Uterus (tissue), 4 donors: ENCODE measurements around the gene LRRC3. TPM values are rescaled to one million over a fixed set of nuclear protein-coding genes. Genes with fewer than 3 reads are reported as not detected.

Experiments used
- DNase-seq, 2 donors: peaks; one replicate each; pipeline ENCODE4 v3.0.0-alpha.2; 2019 to 2020
- H3K27ac ChIP-seq, 2 donors: fragments of 200-600 bp; sonication (generic); 1 replicate in 1 of 2; 2 replicates in 1 of 2; pipeline ENCODE4 v1.5.1; 2016 to 2018
- H3K27me3 ChIP-seq, 2 donors: fragments of 200-600 bp; sonication (generic); one replicate each; pipeline ENCODE4 v1.5.1; 2018 to 2019; ENCODE audit warnings: control low read depth in 1 of 2
- H3K36me3 ChIP-seq, 2 donors: fragments of 200-600 bp; sonication (generic); one replicate each; pipeline ENCODE4 v1.5.1; 2019; ENCODE audit warnings: control low read depth in 1 of 2
- H3K4me1 ChIP-seq, 2 donors: fragments of 200-600 bp; sonication (generic); one replicate each; pipeline ENCODE4 v1.5.1; 2018 to 2019; ENCODE audit warnings: control low read depth in 1 of 2
- H3K4me3 ChIP-seq, 2 donors: fragments of 200-600 bp; sonication (generic); 1 replicate in 1 of 2; 2 replicates in 1 of 2; pipeline ENCODE4 v1.5.1; 2018 to 2019; ENCODE audit warnings: mild to moderate bottlenecking in 1 of 2
- H3K9me3 ChIP-seq, 2 donors: fragments of 200-600 bp; sonication (generic); one replicate each; pipeline ENCODE4 v1.5.1; 2019; ENCODE audit warnings: control low read depth in 1 of 2
- CTCF ChIP-seq, 4 experiments: fragments of 200-600 bp in 2 of 4; fragments of 450-650 bp in 2 of 4; sonication (generic) in 2 of 4; IDR thresholded peaks; one replicate each; pipeline ENCODE4 v1.5.1; 2016 to 2019; ENCODE audit warnings: antibody characterized with exemption in 4 of 4, mild to moderate bottlenecking in 2 of 4, moderate library complexity in 1 of 4
- POLR2A ChIP-seq, 2 donors: fragments of 450-650 bp; IDR thresholded peaks; one replicate each; pipeline ENCODE4 v1.6.1; 2016; ENCODE audit warnings: antibody characterized with exemption in 2 of 2, mild to moderate bottlenecking in 1 of 2, moderate library complexity in 1 of 2
- intact Hi-C: fragments of 100-400 bp; cut with DNase I; formaldehyde crosslinking; loops from one replicate; pipeline ENCODE4 v1.15.1; 2023; ENCODE audit warnings: low total_unique reads
- total RNA-seq, 4 donors: library from RNA; depleted of rRNA in 3 of 4; stranded (reverse); fragments of >200 nt in 3 of 4; gene quantifications; one replicate each; pipeline versions ENCODE4 v1.1.0 to v1.2.4, GENCODE V29; 2014 to 2023
- donor health status: DM: yes; HTN: yes; CAD: no.

The LRRC3 gene
- total RNA-seq, 4 donors from 2014 or later: under 0.01 to 2.3 (median 2.3) TPM; not detected in 1

- Histone ChIP-seq H3K4me3 (peak overlapping the region in 1 of 2 donors; percentile 21), H3K9me3 (no peaks in the 10 kb centered on the region)
- intact Hi-C loops: no loop called here
Observed at GRCh38 chr21:44485796-44486195, 30.5 kb downstream of the LRRC3 start.

GRCh38 chr21:44486302-44486701 lies 31.0 kb downstream of the LRRC3 start:
- intact Hi-C loops: no loop called here
- DNase-seq: no peak
- no peak for TF ChIP-seq CTCF (IDR thresholded peaks at IDR 0.05)
- no peak for TF ChIP-seq POLR2A (IDR thresholded peaks at IDR 0.05)

More at GRCh38 chr21:44485796-44486195, 30.5 kb downstream of the LRRC3 start:
- no peaks in the 10 kb centered on the region for H3K36me3 ChIP-seq
- H3K4me1 ChIP-seq: no peaks in the 10 kb centered on the region
- DNase-seq: no peak
- no peaks in the 10 kb centered on the region for H3K27me3 ChIP-seq
- H3K27ac ChIP-seq: no peak overlapping the region
- TF ChIP-seq POLR2A (IDR thresholded peaks at IDR 0.05) (no peak), CTCF (IDR thresholded peaks at IDR 0.05) (no peak)

GRCh38 chr21:44487831-44488230 lies 32.5 kb downstream of the LRRC3 start:
- Histone ChIP-seq H3K27ac (no peak overlapping the region), H3K4me1 (no peaks in the 10 kb centered on the region), H3K9me3 (no peaks in the 10 kb centered on the region), H3K4me3 (no peak overlapping the region), H3K36me3 (no peaks in the 10 kb centered on the region), H3K27me3 (no peaks in the 10 kb centered on the region)
- DNase-seq: no peak
- intact Hi-C loops: no loop called here
- no peak for TF ChIP-seq POLR2A (IDR thresholded peaks at IDR 0.05)
- TF ChIP-seq CTCF (IDR thresholded peaks at IDR 0.05): no peak

More at GRCh38 chr21:44486302-44486701, 31.0 kb downstream of the LRRC3 start:
- H3K4me1 ChIP-seq: no peaks in the 10 kb centered on the region
- H3K36me3 ChIP-seq: no peaks in the 10 kb centered on the region
- no peaks in the 10 kb centered on the region for H3K9me3 ChIP-seq
- H3K27me3 ChIP-seq: no peaks in the 10 kb centered on the region
- H3K4me3 ChIP-seq: no peak overlapping the region
- no peak overlapping the region for H3K27ac ChIP-seq

GRCh38 chr21:44489962-44490361 lies 34.7 kb downstream of the LRRC3 start:
- H3K4me1 ChIP-seq: no peaks in the 10 kb centered on the region
- intact Hi-C loops: no loop called here

GRCh38 chr21:44490405-44490804 lies 35.1 kb downstream of the LRRC3 start:
- H3K27me3 ChIP-seq: no peaks in the 10 kb centered on the region
- DNase-seq: no peak
- H3K4me3 ChIP-seq: no peak overlapping the region
- TF ChIP-seq CTCF (IDR thresholded peaks at IDR 0.05): no peak
- no peak for TF ChIP-seq POLR2A (IDR thresholded peaks at IDR 0.05)
- no peaks in the 10 kb centered on the region for H3K4me1 ChIP-seq
- H3K9me3 ChIP-seq: no peaks in the 10 kb centered on the region
- no peak overlapping the region for H3K27ac ChIP-seq
- no peaks in the 10 kb centered on the region for H3K36me3 ChIP-seq
- intact Hi-C loops: no loop called here

More at GRCh38 chr21:44489962-44490361, 34.7 kb downstream of the LRRC3 start:
- Histone ChIP-seq H3K9me3 (no peaks in the 10 kb centered on the region), H3K36me3 (no peaks in the 10 kb centered on the region), H3K4me3 (no peak overlapping the region), H3K27me3 (no peaks in the 10 kb centered on the region), H3K27ac (no peak overlapping the region)
- DNase-seq: no peak
- TF ChIP-seq POLR2A (IDR thresholded peaks at IDR 0.05): no peak
- TF ChIP-seq CTCF (IDR thresholded peaks at IDR 0.05): no peak
